Mesothelial cell of epicardium (in vitro differentiated cells): Measurements from ENCODE around the gene TBCEL. TPM values are rescaled to one million over a fixed set of nuclear protein-coding genes. Genes with fewer than 3 reads are reported as not detected.

Experiments used
- DNase-seq, 2 experiments: peaks; one replicate each; pipeline ENCODE4 v3.0.0; 2021; ENCODE audit warnings: low spot score in 2 of 2; ENCODE audit not compliant: unreplicated experiment in 2 of 2
- H3K27ac Mint-ChIP-seq: 2 replicates; pipeline ENCODE4 v1.8.0; 2021; ENCODE audit warnings: mixed read lengths
- H3K27me3 Mint-ChIP-seq: 2 replicates; pipeline ENCODE4 v1.8.0; 2021; ENCODE audit warnings: low read depth, mixed read lengths
- H3K36me3 Mint-ChIP-seq: 2 replicates; pipeline ENCODE4 v1.8.0; 2021; ENCODE audit warnings: mixed read lengths
- H3K4me1 Mint-ChIP-seq: 2 replicates; pipeline ENCODE4 v1.8.0; 2021; ENCODE audit warnings: mixed read lengths
- H3K4me3 Mint-ChIP-seq: 2 replicates; pipeline ENCODE4 v1.8.0; 2021; ENCODE audit warnings: mild to moderate bottlenecking, moderate library complexity, mixed read lengths
- H3K9me3 Mint-ChIP-seq: 2 replicates; pipeline ENCODE4 v1.8.0; 2021; ENCODE audit warnings: mixed read lengths
- total RNA-seq: library from RNA; stranded (reverse); gene quantifications from 3 replicates; pipeline ENCODE4 v1.2.1, GENCODE V29; 2021
- TF ChIP-seq, protein P1 (sequence below): fragments of 200-600 bp; sonication (generic); IDR thresholded peaks from one replicate; pipeline ENCODE4 v1.5.0; 2021; ENCODE audit warnings: antibody characterized with exemption; ENCODE audit not compliant: unreplicated experiment

TBCEL gene
- total RNA-seq, 1 donor from 2014 or later: 32.3 TPM

- Mint-ChIP-seq H3K36me3 (peaks cover 3% of the 10 kb centered on the region), H3K9me3 (peaks cover 6% of the 10 kb centered on the region), H3K27me3 (no peaks in the 10 kb centered on the region), H3K27ac (no peak overlapping the region), H3K4me3 (no peak overlapping the region), H3K4me1 (peaks cover 2% of the 10 kb centered on the region)
- TF ChIP-seq, protein P1, sequence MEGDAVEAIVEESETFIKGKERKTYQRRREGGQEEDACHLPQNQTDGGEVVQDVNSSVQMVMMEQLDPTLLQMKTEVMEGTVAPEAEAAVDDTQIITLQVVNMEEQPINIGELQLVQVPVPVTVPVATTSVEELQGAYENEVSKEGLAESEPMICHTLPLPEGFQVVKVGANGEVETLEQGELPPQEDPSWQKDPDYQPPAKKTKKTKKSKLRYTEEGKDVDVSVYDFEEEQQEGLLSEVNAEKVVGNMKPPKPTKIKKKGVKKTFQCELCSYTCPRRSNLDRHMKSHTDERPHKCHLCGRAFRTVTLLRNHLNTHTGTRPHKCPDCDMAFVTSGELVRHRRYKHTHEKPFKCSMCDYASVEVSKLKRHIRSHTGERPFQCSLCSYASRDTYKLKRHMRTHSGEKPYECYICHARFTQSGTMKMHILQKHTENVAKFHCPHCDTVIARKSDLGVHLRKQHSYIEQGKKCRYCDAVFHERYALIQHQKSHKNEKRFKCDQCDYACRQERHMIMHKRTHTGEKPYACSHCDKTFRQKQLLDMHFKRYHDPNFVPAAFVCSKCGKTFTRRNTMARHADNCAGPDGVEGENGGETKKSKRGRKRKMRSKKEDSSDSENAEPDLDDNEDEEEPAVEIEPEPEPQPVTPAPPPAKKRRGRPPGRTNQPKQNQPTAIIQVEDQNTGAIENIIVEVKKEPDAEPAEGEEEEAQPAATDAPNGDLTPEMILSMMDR: no peak
- DNase-seq: no peak
Observed at GRCh38 chr11:121127809-121128208, 103.9 kb downstream of the TBCEL start.

DNA sequence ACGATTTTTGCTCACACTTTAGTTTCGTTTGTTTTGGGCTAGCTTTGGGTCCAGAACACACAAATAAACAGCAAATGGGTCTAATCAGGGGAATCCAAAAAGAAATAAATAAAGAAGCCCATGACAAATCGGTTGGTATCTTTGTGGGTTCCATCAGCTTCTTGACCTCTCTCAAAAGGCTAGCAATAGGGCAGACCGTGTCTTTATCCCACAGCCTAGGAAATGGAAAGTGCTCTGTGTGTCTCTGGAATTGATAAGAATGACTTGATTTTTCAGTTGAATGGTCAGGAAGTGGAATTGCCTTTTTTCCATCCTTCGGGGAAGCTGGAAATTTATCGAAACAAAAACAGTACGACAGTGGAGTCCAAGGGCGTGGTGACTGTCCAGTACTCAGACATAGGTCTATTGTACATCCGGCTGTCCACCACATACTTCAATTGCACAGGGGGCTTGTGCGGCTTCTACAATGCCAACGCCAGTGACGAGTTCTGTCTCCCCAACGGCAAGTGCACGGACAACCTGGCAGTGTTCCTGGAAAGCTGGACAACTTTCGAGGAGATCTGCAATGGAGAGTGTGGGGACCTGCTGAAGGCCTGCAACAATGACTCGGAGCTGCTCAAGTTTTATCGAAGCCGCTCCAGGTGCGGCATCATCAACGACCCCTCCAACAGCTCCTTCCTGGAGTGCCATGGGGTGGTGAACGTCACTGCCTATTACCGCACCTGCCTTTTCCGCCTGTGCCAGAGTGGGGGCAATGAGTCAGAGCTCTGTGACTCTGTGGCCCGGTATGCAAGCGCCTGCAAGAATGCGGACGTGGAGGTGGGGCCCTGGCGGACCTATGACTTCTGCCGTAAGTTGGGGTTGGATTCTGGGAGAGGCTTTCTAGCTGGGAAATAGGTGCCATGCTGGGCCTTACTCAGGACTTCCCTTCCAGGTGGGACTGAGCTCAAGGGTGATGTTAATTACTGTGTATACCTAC lies 105.7 kb downstream of the TBCEL start:
- H3K27me3 Mint-ChIP-seq: peaks cover 3% of the 10 kb centered on the region
- H3K4me3 Mint-ChIP-seq: no peak overlapping the region
- DNase-seq: no peak
- no peaks in the 10 kb centered on the region for H3K36me3 Mint-ChIP-seq
- no peaks in the 10 kb centered on the region for H3K9me3 Mint-ChIP-seq
- no peak overlapping the region for H3K27ac Mint-ChIP-seq
- H3K4me1 Mint-ChIP-seq: no peaks in the 10 kb centered on the region
- TF ChIP-seq, protein P1: no peak

- Mint-ChIP-seq H3K9me3 (no peaks in the 10 kb centered on the region), H3K4me1 (no peaks in the 10 kb centered on the region), H3K27ac (no peak overlapping the region), H3K27me3 (peaks cover 3% of the 10 kb centered on the region), H3K4me3 (no peak overlapping the region), H3K36me3 (no peaks in the 10 kb centered on the region)
- TF ChIP-seq, protein P1: no peak
- DNase-seq: no peak
Observed at GRCh38 chr11:121131656-121132055, 107.8 kb downstream of the TBCEL start.

DNA sequence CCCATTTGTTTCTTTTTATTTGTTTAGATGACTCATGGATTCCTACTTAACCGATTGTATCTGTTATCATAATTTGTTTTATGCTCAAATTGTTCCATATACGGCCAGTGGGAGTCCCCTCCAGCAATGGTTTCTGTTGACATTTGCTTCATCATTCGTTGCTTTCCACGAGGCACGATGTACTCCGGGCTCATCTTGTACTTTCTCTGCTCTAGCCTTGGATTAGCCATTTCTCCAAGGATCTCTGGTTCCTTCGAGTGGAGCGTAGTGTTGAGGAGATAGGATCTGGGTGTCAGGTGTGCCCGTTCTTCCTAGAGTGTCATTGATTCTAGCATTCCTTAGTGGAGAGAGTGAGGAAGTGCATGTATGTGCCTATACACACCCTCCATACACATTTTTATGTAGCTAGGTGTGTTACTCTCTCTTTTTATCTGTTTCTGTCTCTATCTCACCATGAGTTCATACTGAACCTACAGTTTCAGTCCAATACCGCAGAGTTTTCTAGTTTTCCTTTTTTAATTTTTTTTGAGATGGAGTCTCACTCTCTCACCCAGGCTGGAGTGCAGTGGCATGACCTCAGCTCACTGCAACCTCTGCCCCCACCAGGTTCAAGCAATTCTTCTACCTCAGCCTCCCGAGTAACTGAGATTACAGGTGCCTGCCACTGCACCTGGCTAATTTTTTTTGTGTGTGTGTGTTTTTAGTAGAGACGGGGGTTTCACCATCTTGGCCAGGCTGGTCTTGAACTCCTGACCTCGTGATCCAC lies 108.5 kb downstream of the TBCEL start:
- no peak overlapping the region for H3K4me3 Mint-ChIP-seq
- no peaks in the 10 kb centered on the region for H3K36me3 Mint-ChIP-seq
- no peak overlapping the region for H3K27ac Mint-ChIP-seq
- H3K9me3 Mint-ChIP-seq: no peaks in the 10 kb centered on the region
- no peaks in the 10 kb centered on the region for H3K4me1 Mint-ChIP-seq
- no peak for DNase-seq
- TF ChIP-seq, protein P1: no peak
- peaks cover 3% of the 10 kb centered on the region for H3K27me3 Mint-ChIP-seq

GRCh38 chr11:121134741-121135312 lies 110.9 kb downstream of the TBCEL start:
- no peaks in the 10 kb centered on the region for H3K9me3 Mint-ChIP-seq
- peaks cover 3% of the 10 kb centered on the region for H3K27me3 Mint-ChIP-seq
- TF ChIP-seq, protein P1: no peak
- H3K4me3 Mint-ChIP-seq: no peak overlapping the region
- H3K27ac Mint-ChIP-seq: no peak overlapping the region
- no peaks in the 10 kb centered on the region for H3K36me3 Mint-ChIP-seq
- DNase-seq: no peak
- H3K4me1 Mint-ChIP-seq: no peaks in the 10 kb centered on the region
